SU-DHL-6 (cell line): ENCODE results near the gene RABGEF1.
"Not testable (repeated sequence)": the region's sequence is repeated elsewhere in the genome, so short reads cannot be mapped to it uniquely, and the experiment has no call there.

Experiments
- H2AFZ ChIP-seq: fragments of 200-600 bp; sonication (generic); 2 replicates; pipeline ENCODE4 v1.6.1; 2014; ENCODE audit warnings: low read depth, mild to moderate bottlenecking, moderate library complexity, mixed read lengths, antibody characterized with exemption, low read length; ENCODE audit not compliant: severe bottlenecking
- H3F3A ChIP-seq: fragments of 200-600 bp; shearing (Covaris generic); 2 replicates; pipeline ENCODE4 v1.6.0; 2016; ENCODE audit warnings: antibody characterized with exemption, mild to moderate bottlenecking; ENCODE audit not compliant: insufficient read depth
- H3K27ac ChIP-seq: fragments of 200-600 bp; sonication (generic); 2 replicates; pipeline ENCODE4 v1.5.1; 2016; ENCODE audit warnings: low read depth, mild to moderate bottlenecking, low read length, moderate library complexity, mixed read lengths
- H3K27me3 ChIP-seq: fragments of 200-600 bp; sonication (generic), shearing (Covaris generic); 2 replicates; pipeline ENCODE4 v1.6.0; 2014; ENCODE audit warnings: mild to moderate bottlenecking, low read length
- H3K36me3 ChIP-seq: fragments of 200-600 bp; sonication (generic); 2 replicates; pipeline ENCODE4 v1.6.1; 2014; ENCODE audit warnings: mild to moderate bottlenecking, low read length, mixed read lengths
- H3K4me2 ChIP-seq: fragments of 300-600, 200-600 bp; shearing (Covaris generic), sonication (generic); 2 replicates; pipeline ENCODE4 v1.6.0; 2014; ENCODE audit warnings: low read length, low read depth, mild to moderate bottlenecking; ENCODE audit not compliant: poor library complexity, severe bottlenecking
- H3K4me3 ChIP-seq: fragments of 200-600 bp; sonication (generic); 2 replicates; pipeline ENCODE4 v1.5.1; 2014; ENCODE audit warnings: antibody characterized with exemption, low read length, mild to moderate bottlenecking, mixed read lengths; ENCODE audit not compliant: insufficient read depth, poor library complexity, severe bottlenecking
- H3K79me2 ChIP-seq: fragments of 200-600 bp; sonication (generic); 2 replicates; pipeline ENCODE4 v1.6.1; 2014; ENCODE audit warnings: mild to moderate bottlenecking, low read length, moderate library complexity; ENCODE audit not compliant: insufficient read depth
- H3K9ac ChIP-seq: fragments of 200-600 bp; sonication (generic); 2 replicates; pipeline ENCODE4 v1.7.0; 2014; ENCODE audit warnings: mild to moderate bottlenecking, low read length
- H3K9me2 ChIP-seq: fragments of 200-600 bp; sonication (generic); replicated peaks from 2 replicates; pipeline ENCODE4 v1.6.1; 2014; ENCODE audit warnings: low read length; ENCODE audit not compliant: insufficient read depth
- H3K9me3 ChIP-seq: fragments of 200-600 bp; sonication (generic); 2 replicates; pipeline ENCODE4 v1.6.1; 2014; ENCODE audit warnings: low read length, mixed read lengths; ENCODE audit not compliant: insufficient read depth
- H4K20me1 ChIP-seq: fragments of 200-600 bp; sonication (generic); 2 replicates; pipeline ENCODE4 v1.6.1; 2014; ENCODE audit warnings: low read depth, mild to moderate bottlenecking, antibody characterized with exemption, low read length, moderate library complexity, mixed read lengths
- CTCF ChIP-seq: fragments of 200-600 bp; sonication (generic); IDR thresholded peaks from one replicate; pipeline ENCODE4 v1.5.1; 2017; ENCODE audit warnings: antibody characterized with exemption, mild to moderate bottlenecking, low read length, moderate library complexity; ENCODE audit not compliant: insufficient read depth, poor library complexity, severe bottlenecking
- EZH2phosphoT487 ChIP-seq: fragments of 200-600 bp; sonication (generic), shearing (Covaris generic); conservative IDR thresholded peaks from 2 replicates; pipeline ENCODE4 v1.6.1; 2018; ENCODE audit warnings: mild to moderate bottlenecking, antibody characterized with exemption, low read length, moderate library complexity, mixed read lengths

Gene RABGEF1

GRCh38 chr7:66754541-66754940 lies 14.0 kb downstream of the RABGEF1 start:
- Histone ChIP-seq H3K4me3 (no peak overlapping the region), H3K9me3 (no peaks in the 10 kb centered on the region), H3K9me2 (no peaks in the 10 kb centered on the region), H3K4me2 (no peak overlapping the region), H3K27me3 (no peaks in the 10 kb centered on the region), H2AFZ (no peak overlapping the region), H3K9ac (no peak overlapping the region), H3K36me3 (no peaks in the 10 kb centered on the region), H3K27ac (no peak overlapping the region), H3K79me2 (peaks cover 96% of the 10 kb centered on the region), H3F3A (peaks cover 12% of the 10 kb centered on the region; the same call in 1 of the 2 replicates), H4K20me1 (peaks cover 8% of the 10 kb centered on the region)
- TF ChIP-seq CTCF = no peak
- no peak for TF ChIP-seq EZH2phosphoT487

GRCh38 chr7:66755059-66755458 lies 14.5 kb downstream of the RABGEF1 start:
- not testable (repeated sequence) for H3K4me3 ChIP-seq, H3K9me2 ChIP-seq, H3K27me3 ChIP-seq, H3K9ac ChIP-seq, H3K36me3 ChIP-seq, H3K27ac ChIP-seq, H3F3A ChIP-seq, H3K4me2 ChIP-seq, H4K20me1 ChIP-seq, H3K9me3 ChIP-seq, H2AFZ ChIP-seq
- peaks cover 93% of the 10 kb centered on the region for H3K79me2 ChIP-seq

GRCh38 chr7:66756227-66756626 lies 15.7 kb downstream of the RABGEF1 start:
- H2AFZ ChIP-seq, H3K27ac ChIP-seq, H3K4me2 ChIP-seq, H3F3A ChIP-seq, H3K36me3 ChIP-seq, H3K9me2 ChIP-seq, H3K9ac ChIP-seq, H3K9me3 ChIP-seq, H4K20me1 ChIP-seq, H3K27me3 ChIP-seq, H3K4me3 ChIP-seq: not testable (repeated sequence)
- H3K79me2 ChIP-seq = peaks cover 92% of the 10 kb centered on the region

GRCh38 chr7:66756889-66757288 lies 16.4 kb downstream of the RABGEF1 start:
- H3K9ac ChIP-seq = no peak overlapping the region
- no peak overlapping the region for H3K4me3 ChIP-seq
- no peak for TF ChIP-seq EZH2phosphoT487
- TF ChIP-seq CTCF = no peak
- no peaks in the 10 kb centered on the region for H3K9me3 ChIP-seq
- no peaks in the 10 kb centered on the region for H3K27me3 ChIP-seq
- peaks cover 91% of the 10 kb centered on the region for H3K79me2 ChIP-seq
- H3K4me2 ChIP-seq = no peak overlapping the region
- no peak overlapping the region for H2AFZ ChIP-seq
- no peaks in the 10 kb centered on the region for H3K36me3 ChIP-seq
- no peaks in the 10 kb centered on the region for H3K9me2 ChIP-seq
- H3K27ac ChIP-seq = no peak overlapping the region
- H3F3A ChIP-seq = 0 out of 2 replicates have a peak, but pooled peaks cover 7% of the 10 kb centered on the region
- H4K20me1 ChIP-seq = peaks cover 8% of the 10 kb centered on the region; the same call in 1 of the 2 replicates
